K562 (cell line): Measurements from ENCODE around the gene KRABD2.
A peak's percentile ranks its signal among the peaks of the same experiment; 100 is the strongest.

ENCODE experiments used
- AFF4 ChIP-seq: sonication (generic); formaldehyde crosslinking; IDR thresholded peaks from 2 replicates; pipeline ENCODE4 v1.8.0; 2023; ENCODE audit warnings: mild to moderate bottlenecking, missing genetic modification reagents
- FOSL1 ChIP-seq: fragments of 200-800 bp; sonication (Bioruptor generic); conservative IDR thresholded peaks from 2 replicates; pipeline ENCODE4 v1.6.1; 2016; ENCODE audit warnings: missing genetic modification characterization, missing compliant biosample characterization
- KDM1A ChIP-seq, 2 experiments: fragments of 450-650 bp; IDR thresholded peaks; 2 replicates each; pipeline ENCODE4 v1.6.1; 2016; ENCODE audit warnings: mild to moderate bottlenecking in 2 of 2
- POLR2A ChIP-seq: fragments of 450-650 bp; conservative IDR thresholded peaks from 2 replicates; pipeline ENCODE4 v1.6.1; 2016
- POLR2G ChIP-seq: fragments of 200-400 bp; formaldehyde crosslinking; IDR thresholded peaks from 2 replicates; pipeline ENCODE4 v1.6.1; 2017; ENCODE audit warnings: low read depth, mild to moderate bottlenecking, antibody characterized with exemption, low read length, moderate library complexity
- TF ChIP-seq, protein P1 (sequence below): sonication (generic); formaldehyde crosslinking; IDR thresholded peaks from 2 replicates; pipeline ENCODE4 v1.8.1; 2023; ENCODE audit warnings: mild to moderate bottlenecking, missing genetic modification reagents

Gene KRABD2

DNA sequence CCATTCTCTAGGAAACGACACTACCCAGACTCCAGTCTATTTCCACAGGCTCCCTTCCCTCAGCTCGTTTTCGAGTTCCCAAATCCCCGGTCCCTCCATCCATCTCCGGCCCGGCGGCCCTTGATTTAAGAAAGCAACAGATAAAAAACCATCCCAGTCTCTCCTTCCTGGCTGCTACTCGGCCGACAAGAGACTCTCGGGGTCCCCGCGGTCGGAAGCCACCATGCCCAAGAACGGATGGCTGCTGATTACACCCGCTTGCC lies 6.3 kb upstream of the KRABD2 start (continued):
- TF ChIP-seq AFF4 (CRISPR knock-in tag): 0 out of 2 replicates have a peak, but pooled peaks have one; percentile 23
- TF ChIP-seq KDM1A (IDR thresholded peaks at IDR 0.05): no peak
- TF ChIP-seq POLR2G: peak; percentile 88; the same call in 1 of the 2 replicates
- TF ChIP-seq FOSL1 (tag): peak; percentile 23; the same call in 1 of the 2 replicates
- TF ChIP-seq, protein P1, sequence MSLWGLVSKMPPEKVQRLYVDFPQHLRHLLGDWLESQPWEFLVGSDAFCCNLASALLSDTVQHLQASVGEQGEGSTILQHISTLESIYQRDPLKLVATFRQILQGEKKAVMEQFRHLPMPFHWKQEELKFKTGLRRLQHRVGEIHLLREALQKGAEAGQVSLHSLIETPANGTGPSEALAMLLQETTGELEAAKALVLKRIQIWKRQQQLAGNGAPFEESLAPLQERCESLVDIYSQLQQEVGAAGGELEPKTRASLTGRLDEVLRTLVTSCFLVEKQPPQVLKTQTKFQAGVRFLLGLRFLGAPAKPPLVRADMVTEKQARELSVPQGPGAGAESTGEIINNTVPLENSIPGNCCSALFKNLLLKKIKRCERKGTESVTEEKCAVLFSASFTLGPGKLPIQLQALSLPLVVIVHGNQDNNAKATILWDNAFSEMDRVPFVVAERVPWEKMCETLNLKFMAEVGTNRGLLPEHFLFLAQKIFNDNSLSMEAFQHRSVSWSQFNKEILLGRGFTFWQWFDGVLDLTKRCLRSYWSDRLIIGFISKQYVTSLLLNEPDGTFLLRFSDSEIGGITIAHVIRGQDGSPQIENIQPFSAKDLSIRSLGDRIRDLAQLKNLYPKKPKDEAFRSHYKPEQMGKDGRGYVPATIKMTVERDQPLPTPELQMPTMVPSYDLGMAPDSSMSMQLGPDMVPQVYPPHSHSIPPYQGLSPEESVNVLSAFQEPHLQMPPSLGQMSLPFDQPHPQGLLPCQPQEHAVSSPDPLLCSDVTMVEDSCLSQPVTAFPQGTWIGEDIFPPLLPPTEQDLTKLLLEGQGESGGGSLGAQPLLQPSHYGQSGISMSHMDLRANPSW (CRISPR knock-in tag): no peak
- peak; percentile 97; the same call in 1 of the 2 replicates for TF ChIP-seq POLR2A
